Spleen (tissue), 11 donors: ENCODE data around the gene MEG3. TPM values are rescaled to one million over a fixed set of nuclear protein-coding genes. Genes with fewer than 3 reads are reported as not detected.

Experiments used
- DNase-seq: peaks from one replicate; pipeline ENCODE4 v3.0.0-alpha.2; 2020
- H3K27ac ChIP-seq, 8 donors: fragments of 200-600 bp; sonication (generic) in 7 of 8; 1 replicate in 4 of 8; 2 replicates in 4 of 8; pipeline versions ENCODE4 v1.5.0 to v1.8.0; 2016 to 2021; ENCODE audit warnings: inconsistent platforms in 4 of 8, mild to moderate bottlenecking in 4 of 8, moderate library complexity in 1 of 8
- H3K27me3 ChIP-seq, 7 donors: fragments of 200-600 bp; sonication (generic) in 6 of 7; replicated peaks in 1 of 7; 1 replicate in 4 of 7; 2 replicates in 3 of 7; pipeline versions ENCODE4 v1.5.0 to v1.8.0; 2016 to 2021; ENCODE audit warnings: inconsistent platforms in 3 of 7, mild to moderate bottlenecking in 1 of 7
- H3K36me3 ChIP-seq, 6 donors: fragments of 200-600 bp; sonication (generic) in 5 of 6; 1 replicate in 4 of 6; 2 replicates in 2 of 6; pipeline versions ENCODE4 v1.5.0 to v1.8.0; 2016 to 2021; ENCODE audit warnings: inconsistent platforms in 2 of 6
- H3K4me1 ChIP-seq, 6 donors: fragments of 200-600 bp; sonication (generic) in 5 of 6; 1 replicate in 3 of 6; 2 replicates in 3 of 6; pipeline versions ENCODE4 v1.5.0 to v1.8.0; 2016 to 2021; ENCODE audit warnings: inconsistent platforms in 3 of 6
- H3K4me3 ChIP-seq, 8 donors: fragments of 200-600 bp; sonication (generic) in 7 of 8; 1 replicate in 4 of 8; 2 replicates in 4 of 8; pipeline versions ENCODE4 v1.5.0 to v1.8.0; 2016 to 2021; ENCODE audit warnings: inconsistent platforms in 4 of 8, mild to moderate bottlenecking in 4 of 8, moderate library complexity in 2 of 8
- H3K9me3 ChIP-seq, 8 donors: fragments of 200-600 bp; sonication (generic) in 7 of 8; 1 replicate in 4 of 8; 2 replicates in 4 of 8; pipeline versions ENCODE4 v1.5.0 to v1.8.0; 2016 to 2021; ENCODE audit warnings: inconsistent platforms in 4 of 8
- CTCF ChIP-seq, 11 experiments: fragments of 200-600 bp in 7 of 11; fragments of 450-650 bp in 4 of 11; sonication (generic) in 4 of 11; IDR thresholded peaks in 8 of 11; conservative IDR thresholded peaks in 3 of 11; 1 replicate in 7 of 11; 2 replicates in 4 of 11; pipeline versions ENCODE4 v1.4.0 to v1.8.0; 2016 to 2021; ENCODE audit warnings: antibody characterized with exemption in 11 of 11, inconsistent platforms in 4 of 11, mild to moderate bottlenecking in 1 of 11
- POLR2A ChIP-seq, 3 donors: fragments of 450-650 bp; IDR thresholded peaks; one replicate each; pipeline ENCODE4 v1.5.1; 2017; ENCODE audit warnings: antibody characterized with exemption in 3 of 3, mild to moderate bottlenecking in 1 of 3
- POLR2AphosphoS5 ChIP-seq, 3 donors: sonication (generic); formaldehyde crosslinking; IDR thresholded peaks; one replicate each; pipeline ENCODE4 v1.5.1; 2017; ENCODE audit warnings: antibody characterized with exemption in 3 of 3
- WGBS, 5 donors: extraction: QIAGEN DNeasy Blood & Tissue Kit in 3 of 5; methylation state at CpG; one replicate each; pipeline versions ENCODE4 v1.1.5 to v1.1.7; 2013 to 2018; 5-methylcytosine and 5-hydroxymethylcytosine counted together
- intact Hi-C: fragments of 100-400 bp; cut with DNase I; formaldehyde crosslinking; loops from one replicate; pipeline ENCODE4 v1.15.0; 2023; ENCODE audit warnings: low total_unique reads
- polyA plus RNA-seq, 3 donors: library from polyadenylated mRNA; stranded (reverse); fragments of 200-250 nt; gene quantifications; one replicate each; pipeline ENCODE4 v1.2.1, GENCODE V29; 2013
- total RNA-seq, 7 donors: library from RNA; depleted of rRNA in 3 of 7; stranded (reverse); fragments of >200 nt in 3 of 7; fragmentation: NEBNext Ultra II Directional in 4 of 7; extraction: Animal tissue kit (Norgen Biotek cat#: 25700) in 4 of 7; gene quantifications; one replicate each; pipeline versions ENCODE4 v1.1.0 to v1.2.1, GENCODE V29; 2016 to 2021
- donor health status: healthy with polysubstance abuse.
- donor health status: DM: no; HTN: no; CAD: no; lungs with moderate emphysema.
- donor health status: DM: no; HTN: no; CAD: no.
- donor health status: Bipolar disorder and iron deficiency.
- donor health status: healthy.
- donor health status: DM: no; HTN: no; CAD: no.
- donor health status: DM: yes; HTN: yes; CAD: no.

The MEG3 gene
- total and polyA plus RNA-seq, 10 donors = 86.5 to 763 (median 187) TPM

GRCh38 chr14:100875126-100875525 lies 49.2 kb downstream of the MEG3 start:
- TF ChIP-seq POLR2A (IDR thresholded peaks at IDR 0.05) (no peak), CTCF (IDR thresholded peaks at IDR 0.05 in 8 of 11, conservative IDR thresholded peaks at IDR 0.05 in 3 of 11) (no peak), POLR2AphosphoS5 (IDR thresholded peaks at IDR 0.05) (no peak)
- 79 to 90% (median 88%) methylated on average over 6 of the region's 6 CpGs for WGBS, 5 donors
- DNase-seq = peak; percentile 54
- Histone ChIP-seq H3K36me3 (no peaks in the 10 kb centered on the region), H3K9me3 (no peaks in the 10 kb centered on the region), H3K4me1 (no peaks in the 10 kb centered on the region), H3K27ac (no peak overlapping the region), H3K27me3 (peaks cover 0 to 30% (median 0%) of the 10 kb centered on the region in 7 donors), H3K4me3 (no peak overlapping the region)
- intact Hi-C loops = no loop called here

GRCh38 chr14:100875861-100876590 lies 50.1 kb downstream of the MEG3 start:
- no peak overlapping the region for H3K4me3 ChIP-seq
- DNase-seq = peak; percentile 52
- H3K27me3 ChIP-seq = peaks cover 0 to 30% (median 0%) of the 10 kb centered on the region in 7 donors
- intact Hi-C loops = no loop called here
- H3K27ac ChIP-seq = no peak overlapping the region
- H3K4me1 ChIP-seq = no peaks in the 10 kb centered on the region
- no peak for TF ChIP-seq POLR2A (IDR thresholded peaks at IDR 0.05)
- no peak for TF ChIP-seq CTCF (IDR thresholded peaks at IDR 0.05 in 8 of 11, conservative IDR thresholded peaks at IDR 0.05 in 3 of 11)
- no peak for TF ChIP-seq POLR2AphosphoS5 (IDR thresholded peaks at IDR 0.05)
- H3K9me3 ChIP-seq = no peaks in the 10 kb centered on the region
- 85 to 91% (median 89%) methylated on average over 17 of the region's 17 CpGs for WGBS, 5 donors
- H3K36me3 ChIP-seq = no peaks in the 10 kb centered on the region

- TF ChIP-seq POLR2A (IDR thresholded peaks at IDR 0.05) (no peak), POLR2AphosphoS5 (IDR thresholded peaks at IDR 0.05) (no peak), CTCF (IDR thresholded peaks at IDR 0.05 in 8 of 11, conservative IDR thresholded peaks at IDR 0.05 in 3 of 11) (no peak)
- peaks cover 0 to 7% (median 0%) of the 10 kb centered on the region in 6 donors for H3K36me3 ChIP-seq
- intact Hi-C loops = no loop called here
- H3K9me3 ChIP-seq = peaks cover 0 to 20% (median 0%) of the 10 kb centered on the region in 8 donors
- H3K27me3 ChIP-seq = peaks cover 0 to 30% (median 0%) of the 10 kb centered on the region in 7 donors
- 69 to 86% (median 82%) methylated on average over 3 to 11 of the region's 11 CpGs for WGBS, 5 donors
- DNase-seq = peak; percentile 50
- H3K4me1 ChIP-seq = no peaks in the 10 kb centered on the region
- H3K27ac ChIP-seq = no peak overlapping the region
- no peak overlapping the region for H3K4me3 ChIP-seq
Observed at GRCh38 chr14:100878271-100879146, 52.6 kb downstream of the MEG3 start.

GRCh38 chr14:100879194-100879593 lies 53.3 kb downstream of the MEG3 start:
- no peak for TF ChIP-seq CTCF (IDR thresholded peaks at IDR 0.05 in 8 of 11, conservative IDR thresholded peaks at IDR 0.05 in 3 of 11)
- TF ChIP-seq POLR2AphosphoS5 (IDR thresholded peaks at IDR 0.05) = no peak
- no peak for TF ChIP-seq POLR2A (IDR thresholded peaks at IDR 0.05)
- DNase-seq = peak; percentile 43
- no peaks in the 10 kb centered on the region for H3K4me1 ChIP-seq
- 67 to 81% (median 80%) methylated on average over 2 to 8 of the region's 8 CpGs for WGBS, 5 donors
- H3K9me3 ChIP-seq = peaks cover 0 to 23% (median 0%) of the 10 kb centered on the region in 8 donors
- H3K4me3 ChIP-seq = no peak overlapping the region
- no peak overlapping the region for H3K27ac ChIP-seq
- intact Hi-C loops = no loop called here
- peaks cover 0 to 28% (median 0%) of the 10 kb centered on the region in 7 donors for H3K27me3 ChIP-seq
- peaks cover 0 to 13% (median 0%) of the 10 kb centered on the region in 6 donors for H3K36me3 ChIP-seq
